ENCODE results near the gene ASMTL.
"Not testable (repeated sequence)": the region's sequence is repeated elsewhere in the genome, so short reads cannot be mapped to it uniquely, and the experiment has no call there.

Gene ASMTL

GRCh38 chrX:1453395-1453783, 680 bp upstream of the ASMTL start:
- Histone ChIP-seq H3K4me1 (ENCODE audit: control insufficient read depth, insufficient read depth, low read length, poor library complexity, severe bottlenecking) (peaks cover 4% of the 10 kb centered on the region), H3K4me3 (ENCODE audit: extremely low read depth, insufficient read depth, low read length, poor library complexity, severe bottlenecking) (peak overlapping the region; percentile 58), H3K9me3 (ENCODE audit: control insufficient read depth, low read length) (peaks cover 5% of the 10 kb centered on the region), H3K36me3 (ENCODE audit: control insufficient read depth, insufficient read depth, low read length) (peaks cover 9% of the 10 kb centered on the region), H3K27ac (ENCODE audit: low read depth, low read length, severe bottlenecking) (peak overlapping the region; percentile 74)
- 0 to 5% methylated on average over 4 to 9 of the region's 34 CpGs for WGBS, 2 experiments (ENCODE audit: insufficient coverage in 2 of 2)

- peaks cover 5% of the 10 kb centered on the region for H3K9me3 ChIP-seq (ENCODE audit: control insufficient read depth, low read length)
- 16 to 18% methylated on average over 13 to 18 of the region's 23 CpGs for WGBS, 2 experiments (ENCODE audit: insufficient coverage in 2 of 2)
- H3K27ac ChIP-seq (ENCODE audit: low read depth, low read length, severe bottlenecking), result no peak overlapping the region
- peaks cover 18% of the 10 kb centered on the region for H3K36me3 ChIP-seq (ENCODE audit: control insufficient read depth, insufficient read depth, low read length)
- H3K4me3 ChIP-seq (ENCODE audit: extremely low read depth, insufficient read depth, low read length, poor library complexity, severe bottlenecking), result peak overlapping the region; percentile 95
- peaks cover 4% of the 10 kb centered on the region for H3K4me1 ChIP-seq (ENCODE audit: control insufficient read depth, insufficient read depth, low read length, poor library complexity, severe bottlenecking)
Measured at GRCh38 chrX:1451661-1452515, 821 bp downstream of the ASMTL start.

- Histone ChIP-seq H3K4me3 (ENCODE audit: extremely low read depth, insufficient read depth, low read length, poor library complexity, severe bottlenecking) (peak overlapping the region; percentile 95), H3K36me3 (ENCODE audit: control insufficient read depth, insufficient read depth, low read length) (peaks cover 18% of the 10 kb centered on the region), H3K9me3 (ENCODE audit: control insufficient read depth, low read length) (peaks cover 5% of the 10 kb centered on the region), H3K4me1 (ENCODE audit: control insufficient read depth, insufficient read depth, low read length, poor library complexity, severe bottlenecking) (peaks cover 4% of the 10 kb centered on the region), H3K27ac (ENCODE audit: low read depth, low read length, severe bottlenecking) (no peak overlapping the region)
- WGBS, 2 experiments (ENCODE audit: insufficient coverage in 2 of 2), result 75 to 85% methylated on average over 5 to 6 of the region's 6 CpGs
Measured at GRCh38 chrX:1451251-1451660, 1.5 kb downstream of the ASMTL start.

GRCh38 chrX:1450361-1451161, 2.1 kb downstream of the ASMTL start:
- peaks cover 18% of the 10 kb centered on the region for H3K36me3 ChIP-seq (ENCODE audit: control insufficient read depth, insufficient read depth, low read length)
- WGBS, 2 experiments (ENCODE audit: insufficient coverage in 2 of 2), result 50 to 95% methylated on average over 2 to 5 of the region's 9 CpGs
- peaks cover 4% of the 10 kb centered on the region for H3K4me1 ChIP-seq (ENCODE audit: control insufficient read depth, insufficient read depth, low read length, poor library complexity, severe bottlenecking)
- no peak overlapping the region for H3K27ac ChIP-seq (ENCODE audit: low read depth, low read length, severe bottlenecking)
- no peak overlapping the region for H3K4me3 ChIP-seq (ENCODE audit: extremely low read depth, insufficient read depth, low read length, poor library complexity, severe bottlenecking)
- H3K9me3 ChIP-seq (ENCODE audit: control insufficient read depth, low read length), result peaks cover 5% of the 10 kb centered on the region

GRCh38 chrX:1449823-1450149, 2.9 kb downstream of the ASMTL start:
- Histone ChIP-seq H3K4me1 (ENCODE audit: control insufficient read depth, insufficient read depth, low read length, poor library complexity, severe bottlenecking) (peaks cover 4% of the 10 kb centered on the region), H3K4me3 (ENCODE audit: extremely low read depth, insufficient read depth, low read length, poor library complexity, severe bottlenecking) (no peak overlapping the region), H3K27ac (ENCODE audit: low read depth, low read length, severe bottlenecking) (no peak overlapping the region), H3K36me3 (ENCODE audit: control insufficient read depth, insufficient read depth, low read length) (peaks cover 25% of the 10 kb centered on the region), H3K9me3 (ENCODE audit: control insufficient read depth, low read length) (peaks cover 9% of the 10 kb centered on the region)
- 97 to 100% methylated on average over 2 of the region's 2 CpGs for WGBS, 2 experiments (ENCODE audit: insufficient coverage in 2 of 2)

- H3K4me3 ChIP-seq (ENCODE audit: extremely low read depth, insufficient read depth, low read length, poor library complexity, severe bottlenecking), result no peak overlapping the region
- no peak overlapping the region for H3K27ac ChIP-seq (ENCODE audit: low read depth, low read length, severe bottlenecking)
- 85 to 87% methylated on average over 9 of the region's 9 CpGs for WGBS, 2 experiments (ENCODE audit: insufficient coverage in 2 of 2)
- H3K9me3 ChIP-seq (ENCODE audit: control insufficient read depth, low read length), result peaks cover 13% of the 10 kb centered on the region
- H3K36me3 ChIP-seq (ENCODE audit: control insufficient read depth, insufficient read depth, low read length), result peaks cover 29% of the 10 kb centered on the region
- peaks cover 4% of the 10 kb centered on the region for H3K4me1 ChIP-seq (ENCODE audit: control insufficient read depth, insufficient read depth, low read length, poor library complexity, severe bottlenecking)
Measured at GRCh38 chrX:1449036-1449822, 3.5 kb downstream of the ASMTL start.

GRCh38 chrX:1448573-1449001, 4.1 kb downstream of the ASMTL start:
- not testable (repeated sequence) for H3K4me3 ChIP-seq (ENCODE audit: extremely low read depth, insufficient read depth, low read length, poor library complexity, severe bottlenecking)

GRCh38 chrX:1447969-1448572, 4.6 kb downstream of the ASMTL start:
- peaks cover 29% of the 10 kb centered on the region for H3K36me3 ChIP-seq (ENCODE audit: control insufficient read depth, insufficient read depth, low read length)
- not testable (repeated sequence) for H3K4me1 ChIP-seq (ENCODE audit: control insufficient read depth, insufficient read depth, low read length, poor library complexity, severe bottlenecking); H3K27ac ChIP-seq (ENCODE audit: low read depth, low read length, severe bottlenecking); H3K4me3 ChIP-seq (ENCODE audit: extremely low read depth, insufficient read depth, low read length, poor library complexity, severe bottlenecking)
- H3K9me3 ChIP-seq (ENCODE audit: control insufficient read depth, low read length), result peaks cover 13% of the 10 kb centered on the region
- 94 to 98% methylated on average over 7 to 8 of the region's 8 CpGs for WGBS, 2 experiments (ENCODE audit: insufficient coverage in 2 of 2)

More at GRCh38 chrX:1448573-1449001, 4.1 kb downstream of the ASMTL start:
- H3K9me3 ChIP-seq (ENCODE audit: control insufficient read depth, low read length), result peaks cover 13% of the 10 kb centered on the region
- WGBS, 2 experiments (ENCODE audit: insufficient coverage in 2 of 2), result 92 to 98% methylated on average over 5 of the region's 5 CpGs
- not testable (repeated sequence) for H3K4me1 ChIP-seq (ENCODE audit: control insufficient read depth, insufficient read depth, low read length, poor library complexity, severe bottlenecking); H3K27ac ChIP-seq (ENCODE audit: low read depth, low read length, severe bottlenecking)
- peaks cover 29% of the 10 kb centered on the region for H3K36me3 ChIP-seq (ENCODE audit: control insufficient read depth, insufficient read depth, low read length)

- Histone ChIP-seq H3K36me3 (ENCODE audit: control insufficient read depth, insufficient read depth, low read length) (peaks cover 35% of the 10 kb centered on the region), H3K9me3 (ENCODE audit: control insufficient read depth, low read length) (peaks cover 13% of the 10 kb centered on the region)
- H3K27ac ChIP-seq (ENCODE audit: low read depth, low read length, severe bottlenecking); H3K4me3 ChIP-seq (ENCODE audit: extremely low read depth, insufficient read depth, low read length, poor library complexity, severe bottlenecking); H3K4me1 ChIP-seq (ENCODE audit: control insufficient read depth, insufficient read depth, low read length, poor library complexity, severe bottlenecking): not testable (repeated sequence)
- 93 to 98% methylated on average over 10 to 13 of the region's 13 CpGs for WGBS, 2 experiments (ENCODE audit: insufficient coverage in 2 of 2)
Measured at GRCh38 chrX:1446984-1447968, 5.4 kb downstream of the ASMTL start.
